Measurements from ENCODE around the gene CLEC1B.
"Not testable (repeated sequence)": the region's sequence is repeated elsewhere in the genome, so short reads cannot be mapped to it uniquely, and the experiment has no call there.

CLEC1B gene

DNA sequence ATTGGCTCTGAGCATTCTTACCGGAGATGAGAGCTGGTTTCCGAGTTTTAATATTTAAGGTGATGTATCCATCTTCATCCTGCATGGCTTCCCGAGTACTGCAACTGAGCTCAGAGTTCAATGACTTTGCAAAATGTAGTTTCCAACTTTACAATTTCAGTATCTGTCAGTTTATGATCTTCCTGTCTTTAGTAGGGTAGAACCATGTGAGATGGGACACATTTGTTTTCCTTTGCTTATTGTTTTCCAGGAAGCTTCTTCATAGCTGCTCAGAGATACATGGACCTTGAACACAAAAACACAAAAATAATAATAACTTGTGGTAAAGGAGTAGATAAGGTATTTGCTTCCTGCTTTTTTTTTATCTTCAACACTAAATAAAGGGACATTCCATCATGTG, at the start of gene CLEC1B:
Gene CLEC1B, minus strand, starts transcription at position 106 of the 400 bp plus-strand sequence. Its CDS starts 21 bp downstream, at position 85.
- no peak for DNase-seq

GRCh38 chr12:10048526-10048925, 49.6 kb upstream of the CLEC1B start:
- no peak for DNase-seq

DNA sequence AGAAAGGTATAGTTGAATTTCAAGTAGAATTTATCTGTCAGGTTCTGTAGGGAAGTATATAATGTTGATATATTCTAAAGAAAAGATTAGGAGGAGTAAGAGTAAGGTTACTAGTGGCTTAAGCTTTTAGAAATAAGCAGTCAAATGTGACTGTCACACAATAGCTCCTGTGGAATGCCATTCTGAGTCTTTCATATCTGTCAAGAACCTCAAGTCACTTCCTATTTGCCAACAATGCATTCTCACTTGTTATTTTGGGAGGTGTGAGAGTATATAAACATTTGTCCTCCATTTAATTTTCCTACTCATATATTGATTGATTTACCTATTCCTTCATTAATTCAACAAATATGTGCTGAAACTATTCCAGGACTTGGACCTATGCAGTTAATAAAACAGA, 43.2 kb upstream of the CLEC1B start:
- no peak for DNase-seq

GRCh38 chr12:10033783-10034545, 35.0 kb upstream of the CLEC1B start:
- no peak for DNase-seq

- no peak for DNase-seq
Measured at GRCh38 chr12:10031771-10032175, 32.9 kb upstream of the CLEC1B start.

- no peak for DNase-seq
Measured at GRCh38 chr12:10031321-10031720, 32.4 kb upstream of the CLEC1B start.

DNA sequence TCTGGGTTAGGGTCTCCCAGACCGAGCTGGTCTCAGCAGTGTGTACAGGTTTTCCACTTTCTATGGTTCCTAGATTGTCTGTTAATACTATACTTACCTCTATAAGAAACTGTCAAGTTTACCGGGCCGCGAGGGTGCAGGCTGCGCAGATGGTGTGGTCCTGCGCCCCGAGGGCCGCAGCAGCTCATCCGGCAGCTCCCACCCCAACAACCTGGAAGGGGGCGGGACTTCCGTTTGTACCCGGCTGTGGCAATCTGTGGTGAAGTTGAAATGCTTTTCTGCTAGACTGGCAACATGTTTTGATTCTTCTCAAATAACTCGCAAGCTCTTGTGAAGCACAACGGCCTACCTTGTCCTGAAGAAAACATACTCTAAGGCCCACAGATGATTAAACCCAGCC, 31.5 kb upstream of the CLEC1B start, which contains the start of gene CLEC9A:
Gene CLEC9A, plus strand, starts transcription at position 237 of the 400 bp plus-strand sequence. CDS start 22,006 bp downstream, outside the sequence.
- no peak for DNase-seq

- DNase-seq, result no peak
Measured at GRCh38 chr12:10027721-10028120, 28.8 kb upstream of the CLEC1B start.

- DNase-seq, result no peak
Measured at GRCh38 chr12:10027311-10027710, 28.4 kb upstream of the CLEC1B start.

GRCh38 chr12:10026666-10027065, 27.7 kb upstream of the CLEC1B start:
- DNase-seq, result not testable (repeated sequence)

GRCh38 chr12:10025236-10025635, 26.3 kb upstream of the CLEC1B start:
- DNase-seq, result no peak

- no peak for DNase-seq
Measured at GRCh38 chr12:10021342-10021741, 22.4 kb upstream of the CLEC1B start.

DNA sequence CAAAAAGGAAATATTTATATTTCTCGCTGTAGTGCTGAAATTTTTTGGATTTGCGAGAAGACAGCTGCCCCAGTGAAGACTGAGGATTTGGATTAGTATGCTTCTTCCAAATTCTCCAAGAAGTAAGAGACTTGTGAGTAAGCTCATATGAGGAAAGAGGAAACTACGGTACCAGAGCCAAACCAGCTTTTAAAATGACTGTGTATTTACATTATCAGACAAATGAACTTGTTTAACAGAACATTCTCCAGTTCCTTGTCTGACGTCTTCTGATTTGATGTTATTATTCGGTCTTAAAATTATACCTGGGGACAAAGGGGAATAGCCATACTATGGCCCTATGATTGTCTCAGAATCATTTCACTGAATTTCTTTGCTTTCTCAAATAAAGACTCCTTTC, 19.5 kb upstream of the CLEC1B start:
- DNase-seq, result no peak

DNA sequence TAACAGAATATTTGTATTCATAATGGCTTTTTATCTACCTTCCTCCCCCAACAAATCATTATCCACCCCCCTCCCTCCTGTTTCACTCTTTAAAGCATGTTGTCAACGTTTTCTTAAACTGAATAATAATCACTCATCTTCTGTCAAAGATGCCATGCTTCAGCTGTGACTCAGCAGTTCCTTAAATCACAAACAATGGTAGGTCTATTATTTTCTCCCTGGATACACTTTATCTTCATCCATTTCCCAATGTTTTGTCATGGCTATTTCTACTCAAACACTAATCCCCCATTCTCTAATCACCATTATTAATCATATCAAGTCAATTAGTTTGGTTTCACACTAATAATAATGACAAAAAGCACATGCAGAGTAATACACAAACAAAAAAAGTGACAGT, 18.0 kb upstream of the CLEC1B start:
- DNase-seq, result no peak

DNA sequence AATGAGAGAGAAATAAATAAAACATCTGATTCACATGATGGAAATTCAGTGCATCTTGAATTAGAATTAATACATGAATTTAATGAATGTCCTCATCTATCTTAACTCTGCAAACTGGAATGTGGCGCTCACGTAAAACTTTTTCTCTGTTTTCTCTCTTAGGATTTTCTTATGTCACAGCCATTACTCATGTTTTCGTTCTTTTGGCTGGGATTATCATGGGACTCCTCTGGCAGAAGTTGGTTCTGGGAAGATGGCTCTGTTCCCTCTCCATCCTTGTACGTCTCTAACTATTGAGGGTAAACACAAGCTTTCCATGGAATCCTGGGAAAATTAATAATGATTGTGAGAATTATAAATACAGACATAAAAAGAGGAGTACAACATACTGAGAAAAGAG, 16.5 kb upstream of the CLEC1B start:
- no peak for DNase-seq

DNA sequence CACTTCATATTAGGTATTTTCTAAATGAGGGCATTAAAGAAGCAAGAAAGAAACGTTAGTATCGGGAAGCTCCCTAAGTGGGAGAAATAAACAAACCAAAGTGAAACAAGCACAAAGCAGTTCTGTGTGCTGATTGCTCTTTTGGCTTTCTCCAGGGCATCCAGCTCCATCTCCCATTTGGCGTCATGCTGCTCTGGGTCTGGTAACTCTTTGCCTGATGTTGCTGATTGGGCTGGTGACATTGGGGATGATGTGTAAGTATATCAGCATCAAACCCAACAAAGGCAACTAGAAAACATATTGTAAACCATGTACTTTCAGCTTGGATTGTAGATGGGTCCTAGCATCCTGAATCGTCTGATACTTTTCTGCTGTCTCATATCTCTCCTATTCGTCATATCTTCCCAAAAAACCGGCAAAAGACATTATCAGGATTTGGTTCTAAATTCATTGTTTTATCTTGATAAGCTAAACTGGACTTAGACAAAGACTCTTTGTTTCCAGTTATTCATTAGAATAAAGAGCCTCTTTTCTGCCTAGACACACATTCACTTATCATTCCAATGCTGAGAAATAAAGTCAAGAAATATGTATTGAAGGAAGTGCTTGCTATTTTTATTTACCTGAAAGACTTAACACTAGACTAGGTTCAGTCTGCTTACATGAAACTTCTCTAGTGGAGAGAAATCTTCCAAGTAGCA, 13.9 kb upstream of the CLEC1B start:
- no peak for DNase-seq

GRCh38 chr12:10001171-10001776, 2.4 kb upstream of the CLEC1B start:
- no peak for DNase-seq

GRCh38 chr12:9992296-9992695, 6.6 kb downstream of the CLEC1B start:
- DNase-seq, result no peak

GRCh38 chr12:9991876-9992275, 7.0 kb downstream of the CLEC1B start:
- DNase-seq, result no peak

DNA sequence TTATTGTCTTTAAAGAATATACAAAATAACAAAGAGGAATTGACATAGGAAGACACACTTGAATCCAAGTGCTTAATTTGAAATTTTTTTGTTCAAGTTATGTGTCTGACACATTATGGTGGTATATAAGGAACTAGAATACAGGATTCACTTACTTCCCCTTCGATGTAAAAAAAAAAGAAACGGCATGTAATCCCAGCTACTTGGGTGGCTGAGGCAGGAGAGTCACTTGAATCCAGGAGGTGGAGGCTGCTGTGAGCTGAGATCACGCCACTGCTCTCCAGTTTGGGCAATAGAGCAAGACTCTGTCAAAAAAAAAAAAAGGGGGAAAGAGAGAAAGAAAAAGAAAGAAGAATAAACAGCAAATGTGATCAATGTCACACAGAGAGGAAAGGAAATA, 18.8 kb downstream of the CLEC1B start:
- no peak for DNase-seq

DNA sequence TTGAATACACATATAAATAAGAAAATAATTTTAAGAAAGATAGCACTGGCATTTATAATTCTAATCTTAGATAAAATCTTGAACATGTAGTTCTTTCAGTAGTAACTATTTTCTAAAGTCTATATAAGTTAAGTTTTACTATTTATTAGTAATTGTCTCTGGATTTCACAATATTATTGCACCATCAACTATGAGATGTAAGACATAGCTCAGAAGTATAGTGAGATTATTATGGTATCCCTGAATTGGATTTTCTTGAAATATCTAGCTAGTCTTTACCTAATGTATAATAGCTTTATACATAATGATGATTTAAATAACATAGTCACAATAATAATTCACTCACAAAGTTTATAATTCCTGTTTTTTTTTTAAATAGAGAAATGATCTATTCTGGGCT, 21.0 kb downstream of the CLEC1B start:
- no peak for DNase-seq

DNA sequence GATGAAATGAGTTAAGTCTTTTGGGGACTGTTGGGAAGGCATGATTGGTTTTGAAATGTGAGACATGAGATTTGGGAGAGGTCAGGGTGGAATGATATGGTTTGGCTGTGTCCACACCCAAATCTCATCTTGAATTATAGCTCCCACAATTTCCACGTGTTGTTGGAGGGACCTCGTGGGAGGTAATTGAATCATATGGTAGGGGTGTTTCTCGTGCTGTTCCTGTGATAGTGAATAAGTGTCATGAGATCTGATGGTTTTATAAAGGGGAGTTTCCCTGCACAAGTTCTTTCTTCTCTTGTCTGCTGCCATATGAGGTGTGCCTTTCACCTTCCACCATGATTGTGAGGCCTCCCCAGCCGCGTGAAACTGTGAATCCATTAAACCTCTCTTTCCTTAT, 22.3 kb downstream of the CLEC1B start:
- not testable (repeated sequence) for DNase-seq

- no peak for DNase-seq
Measured at GRCh38 chr12:9975614-9976013, 23.3 kb downstream of the CLEC1B start.

GRCh38 chr12:9974731-9975130, 24.2 kb downstream of the CLEC1B start:
- not testable (repeated sequence) for DNase-seq

Measured in activated naive CD4-positive, alpha-beta T cell treated with anti-CD3 and anti-CD28 coated beads, Interleukin-2, amount 50 U/mL, for 16 hours (primary cell).